ENCODE data around the gene CKAP2. TPM values are rescaled to one million over a fixed set of nuclear protein-coding genes. Genes with fewer than 3 reads are reported as not detected.

Gene CKAP2
- total RNA-seq, 4 donors from 2014 or later, result 6.0 to 16.3 (median 7.5) TPM

DNA sequence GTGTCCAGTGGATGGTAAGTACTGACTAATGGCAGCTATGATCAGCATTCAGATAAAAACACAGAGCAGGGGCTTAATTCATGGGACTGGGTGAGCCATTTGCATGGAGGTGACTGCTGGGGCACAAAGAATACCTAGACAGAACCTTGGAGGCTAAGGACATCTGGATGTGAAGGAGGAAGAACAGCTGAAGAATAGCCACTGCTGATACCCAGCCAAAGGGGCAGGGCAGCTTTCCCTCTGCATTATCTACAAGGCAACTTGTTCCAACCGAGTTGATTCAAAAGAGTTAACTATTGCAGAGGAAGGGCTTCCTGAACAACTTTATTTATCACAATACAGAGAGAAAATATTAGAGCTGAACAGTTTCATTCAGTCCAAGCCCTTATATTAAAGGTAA, 36.2 kb upstream of the CKAP2 start:
- Histone ChIP-seq H3K27me3 (no peaks in the 10 kb centered on the region), H3K4me3 (no peak overlapping the region), H3K27ac (no peak overlapping the region), H3K4me1 (no peaks in the 10 kb centered on the region), H3K36me3 (peaks cover 0 to 60% (median 26%) of the 10 kb centered on the region in 4 donors), H3K9me3 (no peaks in the 10 kb centered on the region)
- DNase-seq, result no peak
- WGBS, 2 donors (ENCODE audit: low coverage in 1 of 2), result 30 to 71% methylated on average over 1 of the region's 1 CpG
- in situ Hi-C loops (cut with MboI; ENCODE audit: low pct_ligation_motif_present in 1 of 4, low pct_unique_long_range_greater_than_20kb in 1 of 4, low sequenced_read_pairs in 3 of 4) (no loop called here), intact Hi-C loops (cut with DNase I; ENCODE audit: low total_unique reads) (no loop called here)
- TF ChIP-seq, protein P1, sequence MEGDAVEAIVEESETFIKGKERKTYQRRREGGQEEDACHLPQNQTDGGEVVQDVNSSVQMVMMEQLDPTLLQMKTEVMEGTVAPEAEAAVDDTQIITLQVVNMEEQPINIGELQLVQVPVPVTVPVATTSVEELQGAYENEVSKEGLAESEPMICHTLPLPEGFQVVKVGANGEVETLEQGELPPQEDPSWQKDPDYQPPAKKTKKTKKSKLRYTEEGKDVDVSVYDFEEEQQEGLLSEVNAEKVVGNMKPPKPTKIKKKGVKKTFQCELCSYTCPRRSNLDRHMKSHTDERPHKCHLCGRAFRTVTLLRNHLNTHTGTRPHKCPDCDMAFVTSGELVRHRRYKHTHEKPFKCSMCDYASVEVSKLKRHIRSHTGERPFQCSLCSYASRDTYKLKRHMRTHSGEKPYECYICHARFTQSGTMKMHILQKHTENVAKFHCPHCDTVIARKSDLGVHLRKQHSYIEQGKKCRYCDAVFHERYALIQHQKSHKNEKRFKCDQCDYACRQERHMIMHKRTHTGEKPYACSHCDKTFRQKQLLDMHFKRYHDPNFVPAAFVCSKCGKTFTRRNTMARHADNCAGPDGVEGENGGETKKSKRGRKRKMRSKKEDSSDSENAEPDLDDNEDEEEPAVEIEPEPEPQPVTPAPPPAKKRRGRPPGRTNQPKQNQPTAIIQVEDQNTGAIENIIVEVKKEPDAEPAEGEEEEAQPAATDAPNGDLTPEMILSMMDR (IDR thresholded peaks at IDR 0.05), result no peak
- TF ChIP-seq EP300 (IDR thresholded peaks at IDR 0.05; ENCODE audit: low read depth) (no peak), POLR2A (IDR thresholded peaks at IDR 0.05) (no peak), POLR2AphosphoS5 (IDR thresholded peaks at IDR 0.05) (no peak)

DNA sequence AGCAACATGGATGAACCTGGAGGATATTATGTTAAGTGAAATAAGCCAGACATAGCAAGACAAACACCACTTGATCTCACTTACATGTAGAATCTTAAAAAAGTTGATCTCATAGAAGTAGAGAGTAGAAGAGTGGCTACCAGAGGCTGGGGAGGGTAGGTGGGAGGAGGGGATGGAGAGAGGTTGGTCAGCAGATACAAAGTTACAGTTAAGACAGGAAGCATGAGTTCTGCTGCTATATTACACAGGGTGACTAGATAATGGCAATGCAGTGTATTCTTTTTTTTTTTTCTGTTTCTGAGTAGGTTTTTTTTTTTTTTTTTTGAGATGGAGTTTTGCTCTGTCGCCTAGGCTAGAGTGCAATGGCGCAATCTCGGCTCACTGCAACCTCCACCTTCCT, 34.1 kb upstream of the CKAP2 start:
- H3K36me3 ChIP-seq, result peaks cover 0 to 61% (median 27%) of the 10 kb centered on the region in 4 donors
- no peak overlapping the region for H3K4me3 ChIP-seq
- H3K9me3 ChIP-seq, result no peaks in the 10 kb centered on the region
- TF ChIP-seq POLR2A (IDR thresholded peaks at IDR 0.05), result no peak
- TF ChIP-seq POLR2AphosphoS5 (IDR thresholded peaks at IDR 0.05), result no peak
- TF ChIP-seq, protein P1 (IDR thresholded peaks at IDR 0.05), result no peak
- no peak for TF ChIP-seq EP300 (IDR thresholded peaks at IDR 0.05; ENCODE audit: low read depth)
- WGBS, 2 donors (ENCODE audit: low coverage in 1 of 2), result 92 to 96% methylated on average over 2 to 3 of the region's 3 CpGs
- H3K27me3 ChIP-seq, result no peaks in the 10 kb centered on the region
- no peak for DNase-seq
- in situ Hi-C loops (cut with MboI; ENCODE audit: low pct_ligation_motif_present in 1 of 4, low pct_unique_long_range_greater_than_20kb in 1 of 4, low sequenced_read_pairs in 3 of 4), result no loop called here
- no peak overlapping the region for H3K27ac ChIP-seq
- intact Hi-C loops (cut with DNase I; ENCODE audit: low total_unique reads), result no loop called here
- no peaks in the 10 kb centered on the region for H3K4me1 ChIP-seq

DNA sequence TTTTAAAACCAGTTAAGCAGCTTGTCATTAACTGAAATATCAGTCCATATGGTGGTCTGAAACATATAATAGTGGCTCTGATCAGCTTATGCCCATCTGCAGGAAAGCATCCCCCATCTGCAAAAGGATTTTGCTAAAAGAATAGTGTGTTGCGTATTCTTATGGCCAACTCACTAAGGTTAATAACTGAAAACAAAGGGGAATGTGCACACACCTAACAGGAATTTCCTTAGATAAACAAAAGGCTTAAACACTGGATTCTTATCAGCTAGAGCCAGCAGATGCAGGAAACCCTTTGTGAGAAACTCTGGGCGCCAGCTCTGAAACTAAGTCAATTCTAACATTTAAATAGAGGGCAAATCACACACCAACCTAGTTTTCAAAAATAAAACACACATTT, 27.0 kb upstream of the CKAP2 start:
- Histone ChIP-seq H3K4me3 (no peak overlapping the region), H3K27ac (no peak overlapping the region), H3K4me1 (peaks cover 0 to 10% (median 5%) of the 10 kb centered on the region in 4 donors), H3K27me3 (no peaks in the 10 kb centered on the region), H3K36me3 (peaks cover 0 to 71% (median 26%) of the 10 kb centered on the region in 4 donors), H3K9me3 (no peaks in the 10 kb centered on the region)
- WGBS, 2 donors (ENCODE audit: low coverage in 1 of 2), result 45 to 57% methylated on average over 2 of the region's 2 CpGs
- peak in 1 of 3 donors; percentile 29 for TF ChIP-seq POLR2AphosphoS5 (IDR thresholded peaks at IDR 0.05)
- TF ChIP-seq EP300 (IDR thresholded peaks at IDR 0.05; ENCODE audit: low read depth), result no peak
- DNase-seq, result no peak
- in situ Hi-C loops (cut with MboI; ENCODE audit: low pct_ligation_motif_present in 1 of 4, low pct_unique_long_range_greater_than_20kb in 1 of 4, low sequenced_read_pairs in 3 of 4) (loop anchor here (25.0 kb wide), 5 partner anchors 234 to 991 kb away; partner anchors contain the start of genes DHRS12 (in 1 of the 4) and SUGT1 (in 1 of the 4)), intact Hi-C loops (cut with DNase I; ENCODE audit: low total_unique reads) (no loop called here)

DNA sequence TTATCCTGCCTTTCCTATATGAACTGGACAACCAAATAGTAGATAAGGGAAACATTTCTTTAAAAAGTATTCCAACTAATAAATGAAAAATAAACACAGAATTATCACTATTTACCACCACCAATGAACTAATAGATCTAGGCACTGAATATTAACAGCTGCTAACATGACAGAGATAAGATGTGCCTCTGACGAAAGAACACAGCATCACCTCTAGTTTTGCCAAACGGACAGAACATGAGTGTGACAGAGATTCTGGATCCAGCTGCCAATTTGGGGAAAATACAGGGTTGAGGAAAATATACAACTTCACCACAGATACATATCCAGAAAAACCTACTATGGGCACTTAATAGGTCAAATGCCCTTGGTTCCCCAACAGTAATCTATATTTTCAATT, 22.8 kb upstream of the CKAP2 start:
- DNase-seq, result no peak
- Histone ChIP-seq H3K27me3 (no peaks in the 10 kb centered on the region), H3K4me1 (peaks cover 0 to 10% (median 5%) of the 10 kb centered on the region in 4 donors), H3K27ac (no peak overlapping the region), H3K9me3 (no peaks in the 10 kb centered on the region), H3K4me3 (no peak overlapping the region), H3K36me3 (peaks cover 0 to 58% (median 27%) of the 10 kb centered on the region in 4 donors)
- no peak for TF ChIP-seq POLR2AphosphoS5 (IDR thresholded peaks at IDR 0.05)
- no peak for TF ChIP-seq POLR2A (IDR thresholded peaks at IDR 0.05)
- TF ChIP-seq EP300 (IDR thresholded peaks at IDR 0.05; ENCODE audit: low read depth), result no peak
- TF ChIP-seq, protein P1 (IDR thresholded peaks at IDR 0.05), result no peak
- in situ Hi-C loops (cut with MboI; ENCODE audit: low pct_ligation_motif_present in 1 of 4, low pct_unique_long_range_greater_than_20kb in 1 of 4, low sequenced_read_pairs in 3 of 4), result loop anchor here (25.0 kb wide), 5 partner anchors 230 to 995 kb away; partner anchors contain the start of genes DHRS12 (in 1 of the 4) and SUGT1 (in 1 of the 4)
- intact Hi-C loops (cut with DNase I; ENCODE audit: low total_unique reads), result no loop called here
- 79 to 99% methylated on average over 2 of the region's 2 CpGs for WGBS, 2 donors (ENCODE audit: low coverage in 1 of 2)
